GM21367 (cell line): Measurements from ENCODE around the gene IFT122.

Experiments used
- ATAC-seq: cut with Tn5 transposase; IDR thresholded peaks from one replicate; pipeline ENCODE4 v1.9.1; 2021; ENCODE audit not compliant: unreplicated experiment

Gene IFT122

DNA sequence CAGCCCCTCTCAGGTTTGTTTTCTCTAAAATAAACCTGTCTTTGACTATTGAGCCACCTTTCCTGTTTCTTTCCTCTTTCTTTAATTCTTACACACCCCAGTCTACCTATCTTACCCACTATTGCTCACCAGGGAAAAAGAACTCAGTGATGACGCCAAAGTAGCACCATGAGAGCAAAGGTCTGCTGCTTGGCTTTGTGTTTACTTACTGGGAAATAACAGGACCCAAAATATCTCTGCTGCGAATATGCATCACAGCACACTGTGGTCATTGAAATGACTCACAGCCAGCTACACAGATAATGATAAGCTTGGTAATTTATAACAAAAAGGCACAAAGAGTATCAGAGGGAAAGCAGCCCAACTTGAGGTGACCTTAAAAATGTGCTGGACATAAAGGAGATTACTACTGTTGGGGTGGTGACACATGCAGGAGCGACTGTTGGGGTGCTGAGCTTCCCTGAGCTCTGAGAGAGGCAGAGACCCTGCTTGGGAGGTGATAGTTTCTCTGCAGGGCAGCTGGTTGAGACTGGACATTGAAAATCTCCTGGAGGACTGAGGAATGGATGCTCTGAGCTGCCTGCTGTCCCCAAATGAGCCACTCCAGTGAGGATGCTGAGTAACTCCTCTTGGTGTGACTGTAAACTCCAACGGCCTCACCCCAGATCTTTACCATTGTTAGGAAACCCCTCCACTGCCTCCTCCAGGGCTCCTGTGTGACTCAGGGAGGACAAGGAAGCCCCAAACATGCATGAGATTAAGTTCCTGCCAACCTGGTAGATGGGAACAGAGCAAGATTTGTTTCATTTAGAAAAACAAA is 26.1 kb upstream of the IFT122 start:
- peak; percentile 65 for ATAC-seq

DNA sequence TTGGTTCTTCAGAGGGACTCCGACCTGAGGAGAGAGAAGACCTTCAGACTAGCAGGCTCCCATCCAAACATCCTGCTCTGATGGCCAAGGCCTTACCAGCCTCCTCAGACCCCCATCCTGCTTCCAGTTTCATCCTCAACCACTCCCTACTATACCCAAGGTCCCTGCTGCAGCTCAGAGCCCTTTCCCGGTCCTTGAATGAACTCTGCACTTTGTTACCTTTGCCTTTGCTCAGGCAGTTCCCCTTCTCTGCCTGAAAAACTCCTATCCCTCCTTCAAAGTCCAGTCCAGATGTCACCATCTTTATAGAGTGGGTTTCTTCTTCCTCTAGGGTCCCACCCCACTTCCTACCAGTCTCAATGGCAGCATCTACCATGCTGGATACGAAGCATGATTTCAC is 24.6 kb upstream of the IFT122 start:
- ATAC-seq = no peak

DNA sequence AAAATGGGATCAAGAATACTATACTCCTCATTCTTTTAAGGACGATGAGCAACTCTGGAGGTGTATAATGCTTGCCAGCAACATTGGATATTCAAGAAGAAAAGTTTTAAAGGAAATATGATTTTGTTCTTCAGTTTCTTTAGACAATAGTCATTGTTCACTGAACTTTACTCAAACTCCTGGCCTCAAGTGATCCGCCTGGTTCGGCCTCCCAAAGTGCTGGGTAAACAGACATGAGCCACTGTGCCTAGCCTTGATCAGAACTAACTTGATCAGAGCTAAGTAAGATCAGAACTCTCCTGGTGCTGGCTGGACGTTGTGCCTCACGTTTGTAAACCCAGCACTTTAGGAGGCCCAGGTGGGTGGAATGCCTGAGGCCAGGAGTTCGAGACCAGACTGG is 24.2 kb upstream of the IFT122 start:
- no peak for ATAC-seq

DNA sequence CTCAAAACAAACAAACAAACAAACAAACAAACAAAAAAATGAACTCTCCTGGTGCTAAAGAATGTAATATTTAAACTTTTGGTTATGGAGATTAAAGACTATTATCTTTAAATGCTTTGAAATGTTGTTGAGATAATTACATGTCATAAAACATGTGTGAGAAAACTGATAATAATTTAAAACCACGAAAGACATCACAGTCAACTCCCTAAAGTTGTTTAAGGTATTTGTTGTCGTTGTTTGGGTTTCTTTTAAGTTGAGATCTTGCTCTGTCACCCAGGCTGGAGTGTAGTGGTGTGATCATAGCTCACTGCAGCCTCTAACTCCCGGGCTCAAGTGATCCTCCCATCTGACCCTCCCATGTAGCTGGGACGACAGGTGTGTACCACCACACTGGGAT is 23.6 kb upstream of the IFT122 start:
- ATAC-seq = no peak

GRCh38 chr3:129417326-129417725 is 22.7 kb upstream of the IFT122 start:
- ATAC-seq = no peak

DNA sequence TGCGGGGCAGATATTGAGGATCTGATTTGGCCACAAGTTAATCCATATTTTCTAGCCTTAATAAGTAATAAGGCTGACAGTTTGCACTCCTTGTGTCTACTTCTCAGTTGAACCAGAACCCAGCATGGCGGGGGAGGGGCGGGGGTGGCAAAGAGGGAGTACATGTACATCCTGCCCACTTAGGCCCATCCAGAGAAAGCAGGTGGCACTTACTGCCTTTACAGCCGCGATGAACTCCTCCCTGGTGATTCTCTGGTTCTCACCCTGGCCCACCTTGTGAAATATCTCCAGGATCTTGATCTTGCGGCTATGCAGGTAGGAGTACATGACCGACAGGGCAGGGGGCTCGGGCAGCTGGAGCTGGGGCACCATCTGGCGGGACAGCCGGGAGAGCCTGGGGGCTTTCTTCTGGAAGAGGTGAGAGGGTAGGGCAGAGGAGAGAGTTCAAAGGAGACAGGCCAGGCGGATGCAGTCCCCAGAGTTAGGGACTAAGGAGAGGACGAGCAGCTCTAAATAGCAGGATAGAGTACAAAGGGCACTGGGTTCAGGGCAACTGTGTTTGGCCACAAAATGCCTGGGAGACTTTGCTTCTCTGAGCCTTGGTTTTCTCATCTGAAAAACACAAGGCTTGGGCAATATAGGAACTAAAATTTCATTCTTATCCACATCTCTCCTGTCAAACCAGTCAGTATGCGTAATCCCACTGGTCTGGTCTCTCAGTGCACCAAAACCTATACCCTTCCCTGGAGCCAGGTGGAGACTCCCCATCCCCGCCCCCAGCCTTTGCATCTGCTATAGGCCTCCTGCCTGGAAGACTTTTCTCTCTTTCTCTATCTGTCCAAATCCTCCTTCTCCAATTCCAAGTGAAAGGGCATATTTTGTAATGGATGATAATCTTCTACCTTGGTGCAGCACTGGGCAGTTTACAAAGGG is 21.7 kb upstream of the IFT122 start:
- ATAC-seq = no peak

- ATAC-seq = no peak
Observed at GRCh38 chr3:129419476-129419875, 20.5 kb upstream of the IFT122 start.

DNA sequence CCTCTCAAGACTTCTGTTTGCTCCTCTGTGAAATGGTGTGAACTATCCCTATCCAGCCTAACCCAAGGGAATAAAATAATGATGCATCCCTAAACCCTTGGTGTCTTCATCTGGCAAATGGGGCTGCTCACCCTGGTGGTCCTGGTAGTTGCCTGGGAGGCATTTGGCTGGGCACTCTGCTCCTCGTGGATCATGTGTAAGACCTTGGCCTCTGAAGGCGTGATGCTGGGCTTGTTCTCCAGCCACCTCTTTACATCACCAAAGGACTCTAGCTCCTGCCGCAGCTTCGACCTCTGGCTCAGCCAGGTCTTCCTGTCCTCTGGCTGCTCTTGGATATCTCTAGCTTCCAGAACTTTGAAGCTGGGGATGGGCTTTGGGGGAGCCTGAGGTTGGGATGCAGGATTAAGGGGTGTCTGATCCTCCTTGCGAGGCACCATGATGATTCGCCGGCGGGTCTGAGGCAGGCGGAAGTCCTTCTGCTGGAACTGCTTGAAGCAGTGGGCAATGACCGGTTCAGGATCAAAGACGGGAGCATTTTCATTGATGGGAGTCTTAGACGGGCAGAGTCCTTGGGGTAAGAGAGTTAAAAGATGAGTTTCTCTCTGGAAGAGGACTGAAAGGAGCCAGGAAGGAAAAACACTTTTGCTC is 18.7 kb upstream of the IFT122 start:
- ATAC-seq = no peak

GRCh38 chr3:129421988-129422745 is 17.9 kb upstream of the IFT122 start:
- no peak for ATAC-seq

GRCh38 chr3:129422897-129423296 is 17.1 kb upstream of the IFT122 start:
- ATAC-seq = no peak

GRCh38 chr3:129424185-129424841 is 15.7 kb upstream of the IFT122 start:
- ATAC-seq = peak; percentile 52

- ATAC-seq = no peak
Observed at GRCh38 chr3:129425213-129425612, 14.8 kb upstream of the IFT122 start.

- ATAC-seq = no peak
Observed at GRCh38 chr3:129425619-129426018, 14.4 kb upstream of the IFT122 start.

DNA sequence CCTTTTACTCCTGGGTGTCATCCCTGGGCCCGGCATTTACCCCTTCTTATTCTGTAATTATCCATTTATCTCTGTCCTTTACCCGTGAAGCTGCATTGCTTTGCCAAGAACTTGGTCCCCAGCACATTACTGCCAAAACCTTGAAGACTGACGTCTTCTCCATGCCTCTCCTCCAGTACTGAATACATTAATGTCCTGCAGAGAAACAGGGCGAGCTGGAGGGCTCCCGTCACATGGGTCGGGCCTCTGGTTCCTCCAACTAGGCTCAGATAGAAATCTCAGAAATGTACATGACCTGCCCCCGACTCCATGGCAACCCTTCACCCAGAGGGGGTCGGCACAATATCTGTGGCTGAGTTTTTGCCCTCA is 12.0 kb upstream of the IFT122 start:
- ATAC-seq = no peak

GRCh38 chr3:129428376-129429079 is 11.5 kb upstream of the IFT122 start, which contains the start of gene EFCAB12:
EFCAB12 (minus strand) TSS chr3:129428636; CDS start chr3:129428488, 148 bp downstream.
- peak; percentile 82 for ATAC-seq

- no peak for ATAC-seq
Observed at GRCh38 chr3:129429080-129429451, 11.0 kb upstream of the IFT122 start.

- no peak for ATAC-seq
Observed at GRCh38 chr3:129429602-129430001, 10.4 kb upstream of the IFT122 start.

DNA sequence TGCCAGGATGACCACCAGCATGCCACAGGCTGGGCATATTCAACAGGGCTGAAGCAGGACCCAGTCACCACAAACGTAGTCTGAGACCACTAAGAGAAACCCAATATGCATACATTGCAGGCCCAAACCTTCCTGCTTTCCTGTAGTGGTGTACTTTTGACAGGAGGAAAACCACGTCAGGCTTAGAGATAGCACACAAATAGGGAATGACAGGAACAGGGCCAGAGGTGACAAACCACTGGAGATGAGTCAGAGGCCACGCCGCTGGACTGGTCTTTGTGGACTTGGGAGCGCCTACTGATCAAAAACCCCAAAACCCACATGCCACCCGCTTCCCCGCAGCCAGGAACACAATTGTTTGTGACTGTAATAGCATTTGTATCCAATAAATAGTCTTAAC is 8.0 kb upstream of the IFT122 start:
- no peak for ATAC-seq

DNA sequence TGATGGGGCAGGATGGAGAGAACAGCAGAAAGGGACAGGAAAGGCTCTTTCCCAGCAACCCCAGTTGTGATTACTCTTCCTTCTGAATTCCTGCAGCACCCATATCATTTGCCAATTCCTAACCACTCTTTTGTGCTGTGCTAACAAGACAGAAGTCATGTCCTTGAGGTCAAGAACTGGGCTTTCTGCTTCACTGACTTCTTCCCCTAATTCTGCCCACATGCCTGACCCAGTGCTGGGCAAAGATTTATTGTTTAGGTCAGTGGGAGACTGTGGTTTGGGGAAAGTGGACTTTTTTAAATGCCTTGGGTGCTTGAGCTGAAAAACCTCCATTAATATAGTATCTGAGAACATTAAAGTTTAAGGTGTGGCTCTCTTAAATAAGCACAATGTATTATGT is 7.4 kb upstream of the IFT122 start:
- ATAC-seq = no peak

- no peak for ATAC-seq
Observed at GRCh38 chr3:129433565-129433964, 6.5 kb upstream of the IFT122 start.
